HepG2 (cell line): ENCODE data around the gene KHK. TPM values are rescaled to one million over a fixed set of nuclear protein-coding genes. Genes with fewer than 3 reads are reported as not detected.

Experiments
- BCL6 ChIP-seq: IDR thresholded peaks from 2 replicates; pipeline ENCODE4 v1.6.1; 2016; ENCODE audit warnings: missing genetic modification reagents, missing compliant biosample characterization
- CBFB ChIP-seq: sonication (generic); formaldehyde crosslinking; IDR thresholded peaks from 2 replicates; pipeline ENCODE4 v1.4.0; 2020; ENCODE audit warnings: missing genetic modification reagents
- CCAR2 ChIP-seq: fragments of 200-400 bp; formaldehyde crosslinking; optimal IDR thresholded peaks from 2 replicates; pipeline ENCODE3; 2018; ENCODE audit warnings: low read depth, mild to moderate bottlenecking, low read length, moderate library complexity
- HNF4A ChIP-seq: sonication (generic); formaldehyde crosslinking; IDR thresholded peaks from 2 replicates; pipeline ENCODE4 v1.4.0; 2020; ENCODE audit warnings: missing genetic modification reagents
- KDM2A ChIP-seq: sonication (generic); formaldehyde crosslinking; IDR thresholded peaks from 2 replicates; pipeline ENCODE4 v1.4.0; 2020; ENCODE audit warnings: low read depth, missing genetic modification reagents, borderline replicate concordance
- MIER3 ChIP-seq: IDR thresholded peaks from 2 replicates; pipeline ENCODE4 v1.6.1; 2016; ENCODE audit warnings: missing compliant biosample characterization, borderline replicate concordance
- MXD1 ChIP-seq: sonication (generic); formaldehyde crosslinking; IDR thresholded peaks from 2 replicates; pipeline ENCODE4 v1.4.0; 2020; ENCODE audit warnings: mild to moderate bottlenecking, missing genetic modification reagents
- MXI1 ChIP-seq: IDR thresholded peaks from 3 replicates; pipeline ENCODE4 v1.6.1; 2012; ENCODE audit warnings: low read depth, low read length, inconsistent platforms, borderline replicate concordance
- NR1H2 ChIP-seq: sonication (generic); formaldehyde crosslinking; IDR thresholded peaks from 2 replicates; pipeline ENCODE4 v1.8.1; 2022; ENCODE audit warnings: low read depth, missing genetic modification reagents, borderline replicate concordance
- NR2F1 ChIP-seq, 2 experiments: fragments of 450-650 bp in 1 of 2; formaldehyde crosslinking in 1 of 2; IDR thresholded peaks; 2 replicates each; pipeline versions ENCODE4 v1.5.0 to v1.6.1; 2016 to 2020; ENCODE audit warnings: mild to moderate bottlenecking in 1 of 2, missing compliant biosample characterization in 1 of 2, missing genetic modification reagents in 1 of 2, moderate library complexity in 1 of 2
- PRDM4 ChIP-seq: sonication (generic); formaldehyde crosslinking; IDR thresholded peaks from 2 replicates; pipeline ENCODE4 v1.9.0; 2021; ENCODE audit warnings: missing genetic modification reagents, borderline replicate concordance
- TGIF2 ChIP-seq: IDR thresholded peaks from 2 replicates; pipeline ENCODE4 v1.6.1; 2016; ENCODE audit warnings: control low read depth, missing compliant biosample characterization
- ZBTB1 ChIP-seq: sonication (generic); formaldehyde crosslinking; IDR thresholded peaks from 2 replicates; pipeline ENCODE4 v1.4.0; 2020; ENCODE audit warnings: missing genetic modification reagents, borderline replicate concordance
- ZNF30 ChIP-seq: sonication (generic); formaldehyde crosslinking; IDR thresholded peaks from 2 replicates; pipeline ENCODE4 v1.5.0; 2020; ENCODE audit warnings: mild to moderate bottlenecking, missing genetic modification reagents
- ZNF343 ChIP-seq: sonication (generic); formaldehyde crosslinking; IDR thresholded peaks from 2 replicates; pipeline ENCODE4 v1.4.0; 2020; ENCODE audit warnings: mild to moderate bottlenecking, missing genetic modification reagents
- ZNF556 ChIP-seq: sonication (generic); formaldehyde crosslinking; IDR thresholded peaks from 2 replicates; pipeline ENCODE4 v1.4.0; 2020; ENCODE audit warnings: mild to moderate bottlenecking, missing genetic modification reagents, borderline replicate concordance
- ZNF607 ChIP-seq: sonication (generic); formaldehyde crosslinking; IDR thresholded peaks from 2 replicates; pipeline ENCODE4 v1.5.1; 2020; ENCODE audit warnings: missing genetic modification reagents, mild to moderate bottlenecking, borderline replicate concordance
- ZNF678 ChIP-seq: sonication (generic); formaldehyde crosslinking; IDR thresholded peaks from 2 replicates; pipeline ENCODE4 v1.4.0; 2020; ENCODE audit warnings: mild to moderate bottlenecking, missing genetic modification reagents
- polyA plus RNA-seq, 8 experiments: library from polyadenylated mRNA; depleted of rRNA in 3 of 8; stranded (reverse) in 7 of 8; unstranded in 1 of 8; fragments of >200 nt; fragmentation: Illumina TruSeq in 4 of 8; extraction: Trizol in 4 of 8; gene quantifications; 2 replicates each; pipeline versions ENCODE4 v1.2.1 to v1.2.3, GENCODE V29; 2011 to 2016; ENCODE audit warnings: low read depth in 4 of 8, missing spikeins in 1 of 8, mixed read lengths in 1 of 8; ENCODE audit not compliant: insufficient read depth in 1 of 8
- total RNA-seq, 5 experiments: library from RNA; depleted of rRNA; stranded (reverse); fragments of >200 nt; fragmentation: Illumina TruSeq; extraction: Trizol; gene quantifications; 2 replicates each; pipeline ENCODE4 v1.2.3, GENCODE V29; 2016; ENCODE audit warnings: low read depth in 1 of 5
- TF ChIP-seq, protein P1 (sequence below): sonication (generic); formaldehyde crosslinking; IDR thresholded peaks from 2 replicates; pipeline ENCODE4 v1.4.0; 2020; ENCODE audit warnings: missing genetic modification reagents
- TF ChIP-seq, protein P2 (sequence below): sonication (generic); formaldehyde crosslinking; IDR thresholded peaks from 2 replicates; pipeline ENCODE4 v1.4.0; 2020; ENCODE audit warnings: missing genetic modification reagents
- TF ChIP-seq, protein P3 (sequence below): sonication (generic); formaldehyde crosslinking; IDR thresholded peaks from 2 replicates; pipeline ENCODE4 v1.5.0; 2020; ENCODE audit warnings: missing genetic modification reagents

Gene KHK
- total and polyA plus RNA-seq, 2 of the 13 experiments (the other 11 are each of a cell fraction or from before 2014, with no cell fraction given), result 40.9 to 99.2 TPM

DNA sequence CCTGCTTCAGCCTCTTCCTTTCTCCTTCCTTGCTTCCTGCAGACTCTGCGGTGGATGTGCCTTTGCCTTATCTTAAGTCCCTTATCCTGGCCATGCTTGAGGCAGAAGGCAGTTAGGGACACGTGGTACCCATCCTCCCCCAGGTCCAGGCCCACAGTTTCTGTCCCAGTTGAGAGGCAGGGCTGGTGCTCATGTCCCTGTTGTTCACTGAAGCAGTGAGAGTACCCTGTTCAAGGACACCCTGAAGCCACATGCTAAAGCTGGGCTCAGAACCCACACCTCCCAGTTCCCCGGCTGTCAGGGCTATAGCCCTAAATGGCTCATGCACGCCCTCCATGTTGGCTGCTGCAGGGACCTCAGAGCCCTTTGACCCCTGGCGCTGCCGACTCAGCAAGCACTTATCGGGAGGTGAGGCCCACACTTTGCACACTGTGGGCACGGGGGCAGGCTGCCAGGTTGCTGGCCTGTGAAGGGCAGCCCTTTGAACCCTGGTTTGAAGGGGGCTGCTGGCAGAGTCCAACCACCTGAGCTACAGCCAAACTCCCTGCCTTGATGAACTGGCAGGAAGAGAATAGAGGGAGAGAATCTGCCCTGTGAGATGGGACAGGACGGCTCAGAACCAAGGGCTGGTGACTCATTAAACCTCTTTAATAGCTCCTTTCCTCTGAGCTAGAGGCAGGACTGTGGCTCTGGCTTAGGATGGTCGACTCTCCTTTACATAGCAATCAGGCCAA is 6.3 kb downstream of the KHK start (continued):
- TF ChIP-seq TGIF2 (CRISPR knock-in tag), result peak; percentile 86
- TF ChIP-seq, protein P1, sequence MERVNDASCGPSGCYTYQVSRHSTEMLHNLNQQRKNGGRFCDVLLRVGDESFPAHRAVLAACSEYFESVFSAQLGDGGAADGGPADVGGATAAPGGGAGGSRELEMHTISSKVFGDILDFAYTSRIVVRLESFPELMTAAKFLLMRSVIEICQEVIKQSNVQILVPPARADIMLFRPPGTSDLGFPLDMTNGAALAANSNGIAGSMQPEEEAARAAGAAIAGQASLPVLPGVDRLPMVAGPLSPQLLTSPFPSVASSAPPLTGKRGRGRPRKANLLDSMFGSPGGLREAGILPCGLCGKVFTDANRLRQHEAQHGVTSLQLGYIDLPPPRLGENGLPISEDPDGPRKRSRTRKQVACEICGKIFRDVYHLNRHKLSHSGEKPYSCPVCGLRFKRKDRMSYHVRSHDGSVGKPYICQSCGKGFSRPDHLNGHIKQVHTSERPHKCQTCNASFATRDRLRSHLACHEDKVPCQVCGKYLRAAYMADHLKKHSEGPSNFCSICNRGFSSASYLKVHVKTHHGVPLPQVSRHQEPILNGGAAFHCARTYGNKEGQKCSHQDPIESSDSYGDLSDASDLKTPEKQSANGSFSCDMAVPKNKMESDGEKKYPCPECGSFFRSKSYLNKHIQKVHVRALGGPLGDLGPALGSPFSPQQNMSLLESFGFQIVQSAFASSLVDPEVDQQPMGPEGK (CRISPR knock-in tag), result peak; percentile 96
- TF ChIP-seq CCAR2, result no peak
- TF ChIP-seq ZNF30, result no peak
- TF ChIP-seq ZNF678 (CRISPR knock-in tag), result peak; percentile 5; the same call in 1 of the 2 replicates
- peak; percentile 53; the same call in 1 of the 2 replicates for TF ChIP-seq ZNF343 (CRISPR knock-in tag)
- peak; percentile 86; the same call in 1 of the 3 replicates for TF ChIP-seq MXI1
- TF ChIP-seq NR2F1 (CRISPR knock-in tag; IDR thresholded peaks at IDR 0.05), result peak; percentile 92 to 98
- no peak for TF ChIP-seq NR1H2 (CRISPR knock-in tag)
- TF ChIP-seq ZNF556 (CRISPR knock-in tag), result peak; percentile 82; the same call in 1 of the 2 replicates
- peak; percentile 89 for TF ChIP-seq KDM2A (CRISPR knock-in tag)
- TF ChIP-seq, protein P2, sequence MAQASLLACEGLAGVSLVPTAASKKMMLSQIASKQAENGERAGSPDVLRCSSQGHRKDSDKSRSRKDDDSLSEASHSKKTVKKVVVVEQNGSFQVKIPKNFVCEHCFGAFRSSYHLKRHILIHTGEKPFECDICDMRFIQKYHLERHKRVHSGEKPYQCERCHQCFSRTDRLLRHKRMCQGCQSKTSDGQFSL (CRISPR knock-in tag), result no peak
- TF ChIP-seq HNF4A (CRISPR knock-in tag), result peak; percentile 99
- no peak for TF ChIP-seq ZBTB1 (CRISPR knock-in tag)
- no peak; the same call in none of the 2 replicates for TF ChIP-seq BCL6 (CRISPR knock-in tag)
- TF ChIP-seq, protein P3, sequence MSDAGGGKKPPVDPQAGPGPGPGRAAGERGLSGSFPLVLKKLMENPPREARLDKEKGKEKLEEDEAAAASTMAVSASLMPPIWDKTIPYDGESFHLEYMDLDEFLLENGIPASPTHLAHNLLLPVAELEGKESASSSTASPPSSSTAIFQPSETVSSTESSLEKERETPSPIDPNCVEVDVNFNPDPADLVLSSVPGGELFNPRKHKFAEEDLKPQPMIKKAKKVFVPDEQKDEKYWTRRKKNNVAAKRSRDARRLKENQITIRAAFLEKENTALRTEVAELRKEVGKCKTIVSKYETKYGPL (CRISPR knock-in tag), result no peak
- peak; percentile 94 for TF ChIP-seq ZNF607
- TF ChIP-seq PRDM4 (CRISPR knock-in tag), result no peak
- peak; percentile 66; the same call in 1 of the 2 replicates for TF ChIP-seq MIER3 (CRISPR knock-in tag)
- TF ChIP-seq CBFB (CRISPR knock-in tag), result peak; percentile 74
- TF ChIP-seq MXD1 (CRISPR knock-in tag), result peak; percentile 75
